Peyer's patch (tissue), 4 donors: ENCODE data around the gene EIF2S2.

Experiments used
- POLR2A ChIP-seq, 2 donors: fragments of 450-650 bp; IDR thresholded peaks; one replicate each; pipeline ENCODE4 v1.5.1; 2017; ENCODE audit warnings: antibody characterized with exemption in 2 of 2, mild to moderate bottlenecking in 2 of 2, moderate library complexity in 2 of 2
- TF ChIP-seq, protein P1 (sequence below), 6 experiments: fragments of 450-650 bp in 4 of 6; fragments of 200-600 bp in 2 of 6; sonication (generic) in 1 of 6; IDR thresholded peaks; one replicate each; pipeline ENCODE4 v1.5.1; 2017 to 2019; ENCODE audit warnings: antibody characterized with exemption in 6 of 6, mild to moderate bottlenecking in 3 of 6, moderate library complexity in 1 of 6

- TF ChIP-seq POLR2A (IDR thresholded peaks at IDR 0.05), result no peak
- TF ChIP-seq, protein P1, sequence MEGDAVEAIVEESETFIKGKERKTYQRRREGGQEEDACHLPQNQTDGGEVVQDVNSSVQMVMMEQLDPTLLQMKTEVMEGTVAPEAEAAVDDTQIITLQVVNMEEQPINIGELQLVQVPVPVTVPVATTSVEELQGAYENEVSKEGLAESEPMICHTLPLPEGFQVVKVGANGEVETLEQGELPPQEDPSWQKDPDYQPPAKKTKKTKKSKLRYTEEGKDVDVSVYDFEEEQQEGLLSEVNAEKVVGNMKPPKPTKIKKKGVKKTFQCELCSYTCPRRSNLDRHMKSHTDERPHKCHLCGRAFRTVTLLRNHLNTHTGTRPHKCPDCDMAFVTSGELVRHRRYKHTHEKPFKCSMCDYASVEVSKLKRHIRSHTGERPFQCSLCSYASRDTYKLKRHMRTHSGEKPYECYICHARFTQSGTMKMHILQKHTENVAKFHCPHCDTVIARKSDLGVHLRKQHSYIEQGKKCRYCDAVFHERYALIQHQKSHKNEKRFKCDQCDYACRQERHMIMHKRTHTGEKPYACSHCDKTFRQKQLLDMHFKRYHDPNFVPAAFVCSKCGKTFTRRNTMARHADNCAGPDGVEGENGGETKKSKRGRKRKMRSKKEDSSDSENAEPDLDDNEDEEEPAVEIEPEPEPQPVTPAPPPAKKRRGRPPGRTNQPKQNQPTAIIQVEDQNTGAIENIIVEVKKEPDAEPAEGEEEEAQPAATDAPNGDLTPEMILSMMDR (IDR thresholded peaks at IDR 0.05), result no peak
Observed at GRCh38 chr20:34105978-34106675, 5.9 kb downstream of the EIF2S2 start.
